GM12873 (cell line): ENCODE measurements around the gene UQCRH.

Source experiments
- TF ChIP-seq, protein P1 (sequence below): IDR thresholded peaks from 2 replicates; pipeline ENCODE4 v1.5.1; 2012; ENCODE audit warnings: low read depth, mild to moderate bottlenecking, moderate library complexity, low read length, control low read depth; ENCODE audit not compliant: insufficient read depth; ENCODE audit errors: missing control alignments

UQCRH gene

DNA sequence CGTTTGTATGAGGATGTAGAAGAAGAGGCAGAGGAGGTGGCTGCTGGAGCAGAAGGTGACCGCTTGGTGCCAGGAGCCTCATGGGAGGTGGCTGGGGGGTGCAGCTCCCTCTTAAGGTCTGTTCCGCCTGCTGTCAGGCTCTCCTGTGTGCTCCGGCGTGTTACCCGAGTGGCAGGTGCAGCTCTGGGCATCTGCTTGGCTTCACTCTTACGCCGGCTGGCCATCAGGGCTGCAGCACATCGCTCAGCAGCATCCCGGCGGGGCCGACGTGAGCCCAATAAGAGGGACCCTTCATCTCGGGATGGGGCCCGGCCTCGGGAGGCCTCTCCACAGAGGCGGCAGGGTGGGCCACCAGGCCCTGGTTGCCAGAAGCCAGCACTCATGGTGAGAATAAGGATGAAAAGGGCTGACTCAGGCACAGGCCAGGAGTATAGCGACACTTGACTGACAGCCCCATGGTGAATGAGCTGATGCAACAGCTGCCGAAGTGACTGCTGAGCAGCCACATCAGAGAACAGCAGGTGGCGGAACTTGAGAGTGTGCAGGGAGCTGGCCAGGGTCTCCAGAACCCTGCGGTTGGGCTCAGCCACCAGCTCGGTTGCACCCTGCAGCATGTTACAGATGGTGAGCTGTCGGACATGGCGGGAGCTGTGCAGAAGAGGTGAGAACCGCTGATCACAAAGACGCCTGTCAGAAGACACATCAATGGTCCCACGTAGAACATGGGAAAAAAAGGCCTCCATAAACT lies 17.6 kb upstream of the UQCRH start:
- TF ChIP-seq, protein P1, sequence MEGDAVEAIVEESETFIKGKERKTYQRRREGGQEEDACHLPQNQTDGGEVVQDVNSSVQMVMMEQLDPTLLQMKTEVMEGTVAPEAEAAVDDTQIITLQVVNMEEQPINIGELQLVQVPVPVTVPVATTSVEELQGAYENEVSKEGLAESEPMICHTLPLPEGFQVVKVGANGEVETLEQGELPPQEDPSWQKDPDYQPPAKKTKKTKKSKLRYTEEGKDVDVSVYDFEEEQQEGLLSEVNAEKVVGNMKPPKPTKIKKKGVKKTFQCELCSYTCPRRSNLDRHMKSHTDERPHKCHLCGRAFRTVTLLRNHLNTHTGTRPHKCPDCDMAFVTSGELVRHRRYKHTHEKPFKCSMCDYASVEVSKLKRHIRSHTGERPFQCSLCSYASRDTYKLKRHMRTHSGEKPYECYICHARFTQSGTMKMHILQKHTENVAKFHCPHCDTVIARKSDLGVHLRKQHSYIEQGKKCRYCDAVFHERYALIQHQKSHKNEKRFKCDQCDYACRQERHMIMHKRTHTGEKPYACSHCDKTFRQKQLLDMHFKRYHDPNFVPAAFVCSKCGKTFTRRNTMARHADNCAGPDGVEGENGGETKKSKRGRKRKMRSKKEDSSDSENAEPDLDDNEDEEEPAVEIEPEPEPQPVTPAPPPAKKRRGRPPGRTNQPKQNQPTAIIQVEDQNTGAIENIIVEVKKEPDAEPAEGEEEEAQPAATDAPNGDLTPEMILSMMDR: no peak

DNA sequence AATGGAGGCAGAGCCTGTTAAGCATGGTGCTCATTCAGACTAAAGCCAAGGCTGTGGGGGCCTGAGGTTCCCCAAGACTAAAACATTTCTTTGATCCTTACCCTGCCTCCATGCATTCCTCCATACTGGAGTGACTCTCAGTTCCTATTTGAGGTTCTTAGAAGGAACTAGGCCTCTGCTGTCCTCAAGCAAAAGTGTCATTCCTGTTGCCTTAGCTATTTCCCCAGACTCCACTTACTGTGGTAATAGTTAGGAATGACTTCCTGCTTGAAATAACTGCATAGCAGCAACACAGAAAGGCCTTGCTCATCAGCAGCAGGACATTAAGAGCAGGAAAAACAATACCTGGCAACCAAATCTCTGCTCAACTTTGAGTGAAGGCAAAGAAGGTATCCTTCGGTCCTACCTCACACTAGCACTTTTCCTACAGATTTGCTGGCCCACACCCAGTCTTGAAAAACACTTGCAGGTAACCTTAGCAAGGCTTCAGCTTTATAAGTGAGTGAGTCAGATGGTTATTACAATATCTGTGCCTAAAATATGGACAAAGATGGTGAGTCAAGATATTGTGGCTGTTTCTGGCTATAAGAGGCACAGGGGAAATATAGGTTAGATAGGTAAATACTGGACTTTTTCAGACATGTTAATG lies 14.9 kb upstream of the UQCRH start:
- TF ChIP-seq, protein P1: no peak

DNA sequence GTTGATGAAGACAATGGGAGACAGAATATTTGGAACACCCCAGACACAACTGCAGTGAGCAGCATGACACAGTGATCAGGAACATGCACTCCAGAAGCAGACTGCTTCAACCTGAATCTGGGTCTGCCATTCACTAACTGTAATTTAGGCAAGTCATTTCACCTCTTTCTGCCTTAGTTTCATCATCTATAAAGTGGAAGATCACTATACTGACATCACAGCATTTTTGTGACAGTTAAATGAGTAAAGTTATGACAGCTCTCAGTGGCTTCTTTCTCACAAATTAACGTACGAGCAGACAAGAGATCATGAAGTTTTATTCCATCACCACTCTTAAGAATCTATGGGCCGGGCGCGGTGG lies 14.4 kb upstream of the UQCRH start:
- TF ChIP-seq, protein P1: no peak

DNA sequence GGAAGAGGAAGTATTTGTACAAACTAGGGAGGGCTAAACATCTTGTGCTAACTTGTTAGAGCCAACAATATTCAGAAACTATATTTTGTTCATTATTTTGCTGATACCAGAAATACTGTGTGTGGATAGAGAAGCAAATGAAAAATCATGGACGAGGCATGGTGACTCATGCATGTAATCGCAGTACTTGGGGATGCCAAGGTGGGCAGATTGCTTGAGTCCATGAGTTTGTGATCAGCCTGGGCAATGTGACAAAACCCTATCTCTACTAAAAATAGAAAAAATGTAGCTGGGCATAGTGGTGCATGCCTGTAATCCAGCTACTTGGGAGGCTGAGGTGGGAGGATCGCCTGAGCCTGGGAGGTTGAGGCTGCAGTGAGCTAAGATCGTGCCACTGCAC lies 13.5 kb upstream of the UQCRH start:
- TF ChIP-seq, protein P1: no peak

DNA sequence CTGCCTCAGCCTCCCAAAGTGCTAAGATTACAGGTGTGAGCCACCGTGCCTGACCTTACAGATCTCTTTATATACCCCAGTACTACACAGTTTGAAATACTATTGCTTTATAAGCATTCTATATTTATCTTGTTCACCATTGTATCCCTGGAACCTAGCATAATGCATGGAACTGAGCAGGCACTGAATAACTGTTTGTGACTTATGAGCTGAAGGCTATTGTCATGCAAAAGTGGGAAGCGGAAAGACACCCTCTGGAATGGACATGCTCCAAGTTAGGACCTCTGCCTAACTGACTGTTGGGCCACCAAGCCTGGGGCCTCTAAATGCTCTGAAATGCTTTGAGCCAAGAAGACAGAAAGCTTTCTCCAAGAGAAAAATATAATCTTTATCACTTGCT lies 8.2 kb upstream of the UQCRH start:
- TF ChIP-seq, protein P1: no peak

DNA sequence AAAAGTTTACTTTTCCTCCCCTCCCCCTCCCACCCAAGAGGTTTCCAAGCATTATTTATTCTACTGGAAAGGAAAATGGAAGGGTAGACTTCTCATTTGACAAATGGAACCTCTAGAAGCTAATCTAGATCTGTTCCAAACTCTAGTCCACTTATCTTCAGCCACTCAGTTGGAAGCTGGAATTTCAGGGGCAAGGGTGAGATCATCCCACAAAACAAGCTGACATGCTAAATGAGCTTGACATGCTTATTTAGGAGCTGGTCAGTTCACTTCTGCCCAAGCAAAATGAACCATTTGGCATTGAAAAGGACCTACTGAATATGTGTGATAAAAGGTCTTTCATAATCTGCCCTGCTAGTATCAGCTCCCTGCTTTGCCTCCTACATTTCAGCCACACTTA lies 5.1 kb upstream of the UQCRH start:
- TF ChIP-seq, protein P1: no peak

DNA sequence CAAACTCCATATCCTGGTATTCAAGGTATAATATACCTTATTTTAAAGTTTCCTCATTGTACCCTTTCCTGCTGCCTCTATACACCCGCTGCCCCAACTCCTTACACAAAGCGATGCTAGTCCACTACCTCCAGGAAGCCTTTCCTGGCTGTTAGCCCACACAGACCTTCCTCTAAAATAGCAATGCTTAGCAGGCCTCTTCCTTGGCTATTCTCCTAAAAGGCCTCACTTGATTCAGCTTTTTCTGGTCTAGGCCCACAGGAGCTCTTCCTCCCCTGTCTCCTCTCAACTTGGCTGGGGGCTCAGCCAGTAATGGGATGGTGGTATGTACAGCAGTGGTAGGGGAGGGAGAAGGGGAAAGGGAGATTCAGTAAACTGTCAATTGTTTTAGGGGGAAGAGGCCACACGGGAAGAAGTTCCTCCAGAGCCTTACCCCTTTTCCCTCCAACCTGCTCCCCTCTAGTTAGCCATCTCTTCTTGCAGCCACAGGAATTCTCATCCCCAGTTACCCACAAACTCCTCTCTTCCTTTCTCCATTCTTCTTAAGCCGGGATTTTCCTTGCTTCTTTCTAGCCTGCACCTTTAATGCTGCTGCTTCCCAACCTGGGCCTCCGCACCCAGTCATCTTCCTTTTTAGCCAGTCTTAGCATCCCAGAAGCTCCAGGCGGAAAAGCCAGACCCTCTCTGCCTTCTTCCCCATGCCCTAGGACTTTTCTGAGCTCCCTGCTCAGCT lies 2.7 kb upstream of the UQCRH start:
- TF ChIP-seq, protein P1: no peak
